PC-9 (cell line): ENCODE data around the gene CD1B. TPM values are rescaled to one million over a fixed set of nuclear protein-coding genes. Genes with fewer than 3 reads are reported as not detected.

Experiments used
- BruUV-seq: library from RNA; stranded (reverse); fragments of 400-500 nt; replicated peaks from 2 replicates; lab custom pipeline; 2021; lab: Mats Ljungman, UMichigan
- CTCF ChIA-PET: fragments of 300-600 bp; sonication (Branson Sonifier 250); formaldehyde crosslinking; loops from one replicate; lab custom pipeline; 2022; ENCODE audit warnings: antibody characterized with exemption; lab: Charles Lee
- POLR2A ChIA-PET: fragments of 300-600 bp; sonication (Branson Sonifier 250); formaldehyde crosslinking; loops from one replicate; lab custom pipeline; 2022; ENCODE audit warnings: antibody characterized with exemption; ENCODE audit not compliant: unreplicated experiment; lab: Charles Lee
- DNase-seq, 2 experiments: peaks; one replicate each; pipeline versions ENCODE4 v3.0.0 to v3.0.0-alpha.2; 2015 to 2022; ENCODE audit warnings: mixed read lengths in 1 of 2
- H2AFZ ChIP-seq: fragments of 200-600 bp; sonication (generic); 2 replicates; pipeline ENCODE4 v1.8.1; 2017; ENCODE audit warnings: antibody characterized with exemption
- H3F3A ChIP-seq: fragments of 200-600 bp; sonication (generic); 2 replicates; pipeline ENCODE4 v1.8.1; 2017; ENCODE audit warnings: antibody characterized with exemption, mild to moderate bottlenecking, low read depth; ENCODE audit not compliant: insufficient read depth
- H3K27ac ChIP-seq: fragments of 200-600 bp; sonication (generic); 2 replicates; pipeline ENCODE4 v1.6.1; 2016; ENCODE audit warnings: mixed run types
- H3K27me3 ChIP-seq: fragments of 200-600 bp; sonication (generic); 2 replicates; pipeline ENCODE4 v1.6.1; 2016; ENCODE audit warnings: low read depth, mixed run types; ENCODE audit not compliant: insufficient read depth
- H3K36me3 ChIP-seq: fragments of 200-600 bp; sonication (generic); 2 replicates; pipeline ENCODE4 v1.6.1; 2016; ENCODE audit warnings: low read depth, mixed run types
- H3K4me1 ChIP-seq: fragments of 200-600 bp; sonication (generic); replicated peaks from 2 replicates; pipeline ENCODE4 v1.6.1; 2016; ENCODE audit warnings: mixed run types; ENCODE audit not compliant: insufficient read depth
- H3K4me2 ChIP-seq: fragments of 200-600 bp; sonication (generic); 2 replicates; pipeline ENCODE4 v1.6.1; 2017; ENCODE audit warnings: mixed run types
- H3K4me3 ChIP-seq: fragments of 200-600 bp; sonication (generic); 2 replicates; pipeline ENCODE4 v1.6.1; 2016; ENCODE audit warnings: mixed run types
- H3K79me2 ChIP-seq: fragments of 200-600 bp; sonication (generic); 2 replicates; pipeline ENCODE4 v1.6.1; 2017; ENCODE audit warnings: low read depth, mixed run types
- H3K9me2 ChIP-seq: fragments of 200-600 bp; sonication (generic); 2 replicates; pipeline ENCODE4 v1.8.1; 2017; ENCODE audit warnings: mild to moderate bottlenecking; ENCODE audit not compliant: insufficient read depth
- H3K9me3 ChIP-seq: fragments of 200-600 bp; sonication (generic); 2 replicates; pipeline ENCODE4 v1.8.1; 2016; ENCODE audit warnings: low read depth; ENCODE audit not compliant: insufficient read depth
- H4K20me1 ChIP-seq: fragments of 200-600 bp; sonication (generic); 2 replicates; pipeline ENCODE4 v1.8.1; 2017; ENCODE audit not compliant: insufficient read depth
- EZH2 ChIP-seq: fragments of 200-600 bp; sonication (generic); IDR thresholded peaks from 2 replicates; pipeline ENCODE4 v1.8.0; 2017; ENCODE audit warnings: antibody characterized with exemption, low read depth
- intact Hi-C: fragments of 100-400 bp; cut with micrococcal nuclease; formaldehyde crosslinking; loops from one replicate; pipeline ENCODE4 v1.10.0; 2022; ENCODE audit not compliant: unreplicated experiment
- total RNA-seq: library from RNA; stranded (reverse); gene quantifications from 2 replicates; pipeline ENCODE4 v1.2.3, GENCODE V29; 2021
- TF ChIP-seq, protein P1 (sequence below): fragments of 200-600 bp; sonication (generic); conservative IDR thresholded peaks from 2 replicates; pipeline ENCODE4 v1.6.1; 2017; ENCODE audit warnings: mixed run types, antibody characterized with exemption, mild to moderate bottlenecking, moderate library complexity

The CD1B gene
- total RNA-seq, 1 experiment from 2014 or later, result not detected

- intact Hi-C loops, result no loop called here
- no peak for DNase-seq
- H3K4me2 ChIP-seq, result no peak overlapping the region
- TF ChIP-seq EZH2, result no peak
- TF ChIP-seq, protein P1, sequence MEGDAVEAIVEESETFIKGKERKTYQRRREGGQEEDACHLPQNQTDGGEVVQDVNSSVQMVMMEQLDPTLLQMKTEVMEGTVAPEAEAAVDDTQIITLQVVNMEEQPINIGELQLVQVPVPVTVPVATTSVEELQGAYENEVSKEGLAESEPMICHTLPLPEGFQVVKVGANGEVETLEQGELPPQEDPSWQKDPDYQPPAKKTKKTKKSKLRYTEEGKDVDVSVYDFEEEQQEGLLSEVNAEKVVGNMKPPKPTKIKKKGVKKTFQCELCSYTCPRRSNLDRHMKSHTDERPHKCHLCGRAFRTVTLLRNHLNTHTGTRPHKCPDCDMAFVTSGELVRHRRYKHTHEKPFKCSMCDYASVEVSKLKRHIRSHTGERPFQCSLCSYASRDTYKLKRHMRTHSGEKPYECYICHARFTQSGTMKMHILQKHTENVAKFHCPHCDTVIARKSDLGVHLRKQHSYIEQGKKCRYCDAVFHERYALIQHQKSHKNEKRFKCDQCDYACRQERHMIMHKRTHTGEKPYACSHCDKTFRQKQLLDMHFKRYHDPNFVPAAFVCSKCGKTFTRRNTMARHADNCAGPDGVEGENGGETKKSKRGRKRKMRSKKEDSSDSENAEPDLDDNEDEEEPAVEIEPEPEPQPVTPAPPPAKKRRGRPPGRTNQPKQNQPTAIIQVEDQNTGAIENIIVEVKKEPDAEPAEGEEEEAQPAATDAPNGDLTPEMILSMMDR, result no peak
- H2AFZ ChIP-seq, result no peak overlapping the region
- H3K9me3 ChIP-seq, result no peaks in the 10 kb centered on the region
- no peak overlapping the region for H3K27ac ChIP-seq
- no peaks in the 10 kb centered on the region for H3F3A ChIP-seq
- POLR2A ChIA-PET, result no interaction called here
- BruUV-seq, result no TSS peak
- H3K79me2 ChIP-seq, result no peaks in the 10 kb centered on the region
- no peaks in the 10 kb centered on the region for H3K4me1 ChIP-seq
- no peaks in the 10 kb centered on the region for H3K36me3 ChIP-seq
- H3K27me3 ChIP-seq, result no peaks in the 10 kb centered on the region
- no peaks in the 10 kb centered on the region for H3K9me2 ChIP-seq
- CTCF ChIA-PET, result no interaction called here
- no peak overlapping the region for H3K4me3 ChIP-seq
- H4K20me1 ChIP-seq, result no peaks in the 10 kb centered on the region
Measured at GRCh38 chr1:158362482-158362881, 31.2 kb upstream of the CD1B start.

DNA sequence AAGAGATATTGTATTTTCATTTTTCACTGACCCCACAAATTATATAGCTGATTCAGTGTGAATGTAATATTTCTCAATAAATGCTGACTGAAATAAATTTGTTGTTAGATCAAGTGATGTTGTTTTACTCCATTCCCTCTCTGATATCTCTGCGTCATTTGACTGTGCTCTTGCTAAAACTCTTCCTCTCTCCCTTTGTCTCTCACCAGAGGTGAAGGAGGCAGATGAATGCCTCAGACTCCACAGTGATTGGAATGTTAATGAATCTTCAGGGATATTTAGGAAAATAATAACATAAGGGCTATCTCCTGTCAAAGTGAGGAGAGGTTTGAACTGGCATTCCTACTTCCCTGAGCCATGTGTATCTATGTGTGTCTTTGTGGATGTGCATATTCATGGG is 26.1 kb upstream of the CD1B start:
- no peak for TF ChIP-seq EZH2
- TF ChIP-seq, protein P1, result no peak
- DNase-seq, result no peak
- intact Hi-C loops, result no loop called here
- Histone ChIP-seq H3K9me2 (no peaks in the 10 kb centered on the region), H3K27me3 (no peaks in the 10 kb centered on the region), H3F3A (no peaks in the 10 kb centered on the region), H3K4me3 (no peak overlapping the region), H4K20me1 (no peaks in the 10 kb centered on the region), H3K4me2 (no peak overlapping the region), H3K9me3 (no peaks in the 10 kb centered on the region), H3K36me3 (no peaks in the 10 kb centered on the region), H2AFZ (no peak overlapping the region), H3K79me2 (no peaks in the 10 kb centered on the region), H3K27ac (no peak overlapping the region), H3K4me1 (no peaks in the 10 kb centered on the region)
- ChIA-PET POLR2A (no interaction called here), CTCF (no interaction called here)
- BruUV-seq, result no TSS peak

DNA sequence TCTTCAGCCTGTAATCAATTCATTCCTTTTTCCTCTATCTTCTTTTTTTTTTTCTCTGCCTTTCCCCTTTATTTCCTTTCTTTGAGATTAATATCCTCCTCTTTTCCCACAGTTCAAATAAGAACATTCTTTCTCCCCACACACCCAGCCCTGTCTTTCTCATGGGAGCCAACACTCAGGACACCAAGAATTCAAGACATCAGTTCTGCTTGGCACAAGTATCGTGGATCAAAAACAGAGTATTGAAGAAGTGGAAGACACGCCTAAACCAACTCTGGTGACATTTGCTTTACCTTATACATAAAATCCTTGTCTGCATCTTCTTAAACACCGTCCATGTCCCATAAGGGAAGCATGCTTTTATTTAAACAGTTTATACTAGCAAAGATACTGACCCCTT is 25.3 kb upstream of the CD1B start:
- no peaks in the 10 kb centered on the region for H3F3A ChIP-seq

More for the DNA sequence above, 25.3 kb upstream of the CD1B start:
- H3K9me3 ChIP-seq, result no peaks in the 10 kb centered on the region
- POLR2A ChIA-PET, result no interaction called here
- no peaks in the 10 kb centered on the region for H3K4me1 ChIP-seq
- no peaks in the 10 kb centered on the region for H3K9me2 ChIP-seq
- H4K20me1 ChIP-seq, result no peaks in the 10 kb centered on the region
- no TSS peak for BruUV-seq
- H2AFZ ChIP-seq, result no peak overlapping the region
- H3K27me3 ChIP-seq, result no peaks in the 10 kb centered on the region
- no peak overlapping the region for H3K4me3 ChIP-seq
- H3K79me2 ChIP-seq, result no peaks in the 10 kb centered on the region
- TF ChIP-seq, protein P1, result no peak
- no peak for TF ChIP-seq EZH2
- no peak overlapping the region for H3K4me2 ChIP-seq
- no peak overlapping the region for H3K27ac ChIP-seq
- CTCF ChIA-PET, result no interaction called here
- no peak for DNase-seq
- intact Hi-C loops, result no loop called here
- H3K36me3 ChIP-seq, result no peaks in the 10 kb centered on the region
